Liver (tissue), 9 donors: ENCODE results near the gene NXPH1. TPM values are rescaled to one million over a fixed set of nuclear protein-coding genes. Genes with fewer than 3 reads are reported as not detected.

Experiments used
- DNase-seq: peaks from one replicate; pipeline ENCODE4 v3.0.0-alpha.2; 2017; ENCODE audit warnings: low spot score
- H3K27ac ChIP-seq, 2 donors: one replicate each; pipeline ENCODE4 v1.7.0; 2013; ENCODE audit warnings: inconsistent platforms in 2 of 2, low read length in 2 of 2, control low read depth in 1 of 2, low read depth in 1 of 2, mild to moderate bottlenecking in 1 of 2
- H3K27me3 ChIP-seq, 4 donors: one replicate each; pipeline versions ENCODE4 v1.6.1 to v1.7.0; 2013; ENCODE audit warnings: low read length in 3 of 4, inconsistent platforms in 1 of 4, mild to moderate bottlenecking in 1 of 4, moderate library complexity in 1 of 4; ENCODE audit not compliant: control insufficient read depth in 4 of 4, insufficient read depth in 4 of 4
- H3K36me3 ChIP-seq, 4 donors: one replicate each; pipeline versions ENCODE4 v1.6.1 to v1.7.0; 2013; ENCODE audit warnings: low read length in 3 of 4, mild to moderate bottlenecking in 3 of 4, low read depth in 1 of 4, moderate library complexity in 1 of 4; ENCODE audit not compliant: control insufficient read depth in 4 of 4, insufficient read depth in 3 of 4
- H3K4me1 ChIP-seq, 4 donors: one replicate each; pipeline versions ENCODE4 v1.6.1 to v1.7.0; 2013; ENCODE audit warnings: low read length in 3 of 4, mild to moderate bottlenecking in 3 of 4, moderate library complexity in 1 of 4; ENCODE audit not compliant: control insufficient read depth in 4 of 4, insufficient read depth in 4 of 4
- H3K4me3 ChIP-seq, 3 donors: one replicate each; pipeline versions ENCODE4 v1.6.1 to v1.7.0; 2013; ENCODE audit warnings: low read length in 3 of 3, control low read depth in 1 of 3, low read depth in 1 of 3, mild to moderate bottlenecking in 1 of 3
- H3K9ac ChIP-seq, 2 donors: one replicate each; pipeline ENCODE4 v1.7.0; 2013; ENCODE audit warnings: low read length in 2 of 2, mild to moderate bottlenecking in 2 of 2, moderate library complexity in 2 of 2, control low read depth in 1 of 2, low read depth in 1 of 2
- H3K9me3 ChIP-seq, 4 donors: one replicate each; pipeline versions ENCODE4 v1.6.1 to v1.7.0; 2013; ENCODE audit warnings: low read length in 3 of 4; ENCODE audit not compliant: control insufficient read depth in 4 of 4
- FOXA2 ChIP-seq: IDR thresholded peaks from 2 replicates; pipeline ENCODE4 v1.6.1; 2016; ENCODE audit warnings: antibody characterized with exemption
- HNF4A ChIP-seq, 2 donors: conservative IDR thresholded peaks; 2 replicates each; pipeline ENCODE4 v1.6.1; 2016; ENCODE audit warnings: antibody characterized with exemption in 2 of 2, mild to moderate bottlenecking in 2 of 2
- JUND ChIP-seq, 2 donors: IDR thresholded peaks; 2 replicates each; pipeline ENCODE4 v1.6.1; 2016; ENCODE audit warnings: antibody characterized with exemption in 2 of 2
- RXRA ChIP-seq, 2 donors: IDR thresholded peaks; 2 replicates each; pipeline ENCODE4 v1.6.1; 2017 to 2018; ENCODE audit warnings: antibody characterized with exemption in 2 of 2, mild to moderate bottlenecking in 1 of 2
- TAF1 ChIP-seq: conservative IDR thresholded peaks from 2 replicates; pipeline ENCODE4 v1.6.1; 2016; ENCODE audit warnings: antibody characterized with exemption, mild to moderate bottlenecking
- WGBS: extraction: QIAGEN DNeasy Blood & Tissue Kit; methylation state at CpG from one replicate; pipeline ENCODE4 v1.1.7; 2013; 5-methylcytosine and 5-hydroxymethylcytosine counted together
- polyA plus RNA-seq, 2 donors: library from polyadenylated mRNA; stranded (reverse) in 1 of 2; unstranded in 1 of 2; fragments of 200-250 nt in 1 of 2; fragments of >200 nt in 1 of 2; fragmentation: Nextera tagmentation in 1 of 2; extraction: Ambion mirVana in 1 of 2; gene quantifications; one replicate each; pipeline versions ENCODE4 v1.2.1 to v1.2.3, GENCODE V29; 2013 to 2015
- total RNA-seq, 2 donors: library from RNA; depleted of rRNA; stranded (reverse); fragments of >200 nt; gene quantifications; one replicate each; pipeline ENCODE4 v1.2.3, GENCODE V29; 2014
- TF ChIP-seq, protein P1 (sequence below): IDR thresholded peaks from 2 replicates; pipeline ENCODE4 v1.6.1; 2016; ENCODE audit warnings: antibody characterized with exemption
- TF ChIP-seq, protein P2 (sequence below): IDR thresholded peaks from 2 replicates; pipeline ENCODE4 v1.6.1; 2016; ENCODE audit warnings: antibody characterized with exemption, mild to moderate bottlenecking
- TF ChIP-seq, protein P3 (sequence below): IDR thresholded peaks from 2 replicates; pipeline ENCODE4 v1.6.1; 2016; ENCODE audit warnings: antibody characterized with exemption
- TF ChIP-seq, protein P4 (sequence below): IDR thresholded peaks from 2 replicates; pipeline ENCODE4 v1.6.1; 2016; ENCODE audit warnings: antibody characterized with exemption
- TF ChIP-seq, protein P5 (sequence below): fragments of 150-350 bp; IDR thresholded peaks from 2 replicates; pipeline ENCODE4 v1.5.1; 2017; ENCODE audit warnings: improper control_type of control experiment, low read depth, low read length; ENCODE audit not compliant: missing input control
- donor health status: healthy.
- donor health status: healthy.
- donor health status: healthy.
- donor health status: healthy.
- donor health status: healthy.

NXPH1 gene
- total and polyA plus RNA-seq, 4 donors = not detected

DNA sequence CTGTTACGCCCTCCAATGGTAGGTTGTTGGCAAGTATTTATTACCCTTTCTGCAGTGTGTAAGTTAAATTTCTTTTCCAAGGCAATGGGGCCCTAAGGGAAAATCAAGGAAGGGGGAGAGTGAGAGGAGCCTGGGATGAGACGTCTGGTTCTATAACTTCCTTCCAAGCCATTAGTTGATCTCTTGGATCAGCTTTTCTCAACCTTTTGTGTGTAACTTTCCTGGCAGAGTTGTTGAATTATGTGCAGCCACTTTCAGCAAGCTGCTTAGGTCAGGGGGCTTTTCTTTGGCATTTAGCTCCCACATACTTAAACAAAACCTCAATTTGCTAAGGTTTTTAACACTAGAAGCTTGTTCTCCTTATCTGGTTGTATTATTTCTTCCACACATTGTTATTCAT lies 127.1 kb downstream of the NXPH1 start:
- DNase-seq = no peak
- no peaks in the 10 kb centered on the region for H3K36me3 ChIP-seq
- no peak overlapping the region for H3K4me3 ChIP-seq
- no peaks in the 10 kb centered on the region for H3K4me1 ChIP-seq
- peaks cover 0 to 3% (median 0%) of the 10 kb centered on the region in 4 donors for H3K27me3 ChIP-seq
- no peak for TF ChIP-seq HNF4A (conservative IDR thresholded peaks at IDR 0.05)
- TF ChIP-seq FOXA2 = no peak
- TF ChIP-seq, protein P1, sequence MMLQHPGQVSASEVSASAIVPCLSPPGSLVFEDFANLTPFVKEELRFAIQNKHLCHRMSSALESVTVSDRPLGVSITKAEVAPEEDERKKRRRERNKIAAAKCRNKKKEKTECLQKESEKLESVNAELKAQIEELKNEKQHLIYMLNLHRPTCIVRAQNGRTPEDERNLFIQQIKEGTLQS = no peak
- no peak for TF ChIP-seq RXRA (IDR thresholded peaks at IDR 0.05)
- TF ChIP-seq, protein P2, sequence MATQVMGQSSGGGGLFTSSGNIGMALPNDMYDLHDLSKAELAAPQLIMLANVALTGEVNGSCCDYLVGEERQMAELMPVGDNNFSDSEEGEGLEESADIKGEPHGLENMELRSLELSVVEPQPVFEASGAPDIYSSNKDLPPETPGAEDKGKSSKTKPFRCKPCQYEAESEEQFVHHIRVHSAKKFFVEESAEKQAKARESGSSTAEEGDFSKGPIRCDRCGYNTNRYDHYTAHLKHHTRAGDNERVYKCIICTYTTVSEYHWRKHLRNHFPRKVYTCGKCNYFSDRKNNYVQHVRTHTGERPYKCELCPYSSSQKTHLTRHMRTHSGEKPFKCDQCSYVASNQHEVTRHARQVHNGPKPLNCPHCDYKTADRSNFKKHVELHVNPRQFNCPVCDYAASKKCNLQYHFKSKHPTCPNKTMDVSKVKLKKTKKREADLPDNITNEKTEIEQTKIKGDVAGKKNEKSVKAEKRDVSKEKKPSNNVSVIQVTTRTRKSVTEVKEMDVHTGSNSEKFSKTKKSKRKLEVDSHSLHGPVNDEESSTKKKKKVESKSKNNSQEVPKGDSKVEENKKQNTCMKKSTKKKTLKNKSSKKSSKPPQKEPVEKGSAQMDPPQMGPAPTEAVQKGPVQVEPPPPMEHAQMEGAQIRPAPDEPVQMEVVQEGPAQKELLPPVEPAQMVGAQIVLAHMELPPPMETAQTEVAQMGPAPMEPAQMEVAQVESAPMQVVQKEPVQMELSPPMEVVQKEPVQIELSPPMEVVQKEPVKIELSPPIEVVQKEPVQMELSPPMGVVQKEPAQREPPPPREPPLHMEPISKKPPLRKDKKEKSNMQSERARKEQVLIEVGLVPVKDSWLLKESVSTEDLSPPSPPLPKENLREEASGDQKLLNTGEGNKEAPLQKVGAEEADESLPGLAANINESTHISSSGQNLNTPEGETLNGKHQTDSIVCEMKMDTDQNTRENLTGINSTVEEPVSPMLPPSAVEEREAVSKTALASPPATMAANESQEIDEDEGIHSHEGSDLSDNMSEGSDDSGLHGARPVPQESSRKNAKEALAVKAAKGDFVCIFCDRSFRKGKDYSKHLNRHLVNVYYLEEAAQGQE = no peak
- H3K9ac ChIP-seq = no peak overlapping the region
- H3K27ac ChIP-seq = no peak overlapping the region
- H3K9me3 ChIP-seq = no peaks in the 10 kb centered on the region
- 58% methylated on average over 2 of the region's 2 CpGs for WGBS

DNA sequence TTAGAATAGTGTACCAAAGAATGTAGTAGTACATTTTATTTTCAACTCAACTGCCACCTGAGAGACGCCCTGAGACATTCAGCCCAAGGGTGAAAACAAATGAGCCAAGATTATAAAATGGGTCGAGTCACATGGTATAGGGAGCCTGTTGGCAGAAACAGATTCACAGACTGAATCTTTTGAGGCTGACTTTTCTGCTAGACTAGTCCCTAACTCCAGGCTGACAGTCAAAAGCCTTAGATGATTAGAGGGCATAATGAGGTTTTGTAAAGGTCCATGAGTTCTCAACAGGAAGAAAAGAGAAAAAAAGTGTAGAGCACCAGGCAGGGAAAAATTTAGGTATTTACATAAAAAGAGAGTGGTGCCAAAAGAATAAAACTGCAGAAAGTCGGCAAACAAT lies 128.0 kb downstream of the NXPH1 start:
- TF ChIP-seq, protein P3, sequence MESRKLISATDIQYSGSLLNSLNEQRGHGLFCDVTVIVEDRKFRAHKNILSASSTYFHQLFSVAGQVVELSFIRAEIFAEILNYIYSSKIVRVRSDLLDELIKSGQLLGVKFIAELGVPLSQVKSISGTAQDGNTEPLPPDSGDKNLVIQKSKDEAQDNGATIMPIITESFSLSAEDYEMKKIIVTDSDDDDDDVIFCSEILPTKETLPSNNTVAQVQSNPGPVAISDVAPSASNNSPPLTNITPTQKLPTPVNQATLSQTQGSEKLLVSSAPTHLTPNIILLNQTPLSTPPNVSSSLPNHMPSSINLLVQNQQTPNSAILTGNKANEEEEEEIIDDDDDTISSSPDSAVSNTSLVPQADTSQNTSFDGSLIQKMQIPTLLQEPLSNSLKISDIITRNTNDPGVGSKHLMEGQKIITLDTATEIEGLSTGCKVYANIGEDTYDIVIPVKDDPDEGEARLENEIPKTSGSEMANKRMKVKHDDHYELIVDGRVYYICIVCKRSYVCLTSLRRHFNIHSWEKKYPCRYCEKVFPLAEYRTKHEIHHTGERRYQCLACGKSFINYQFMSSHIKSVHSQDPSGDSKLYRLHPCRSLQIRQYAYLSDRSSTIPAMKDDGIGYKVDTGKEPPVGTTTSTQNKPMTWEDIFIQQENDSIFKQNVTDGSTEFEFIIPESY = no peak
- TF ChIP-seq JUND (IDR thresholded peaks at IDR 0.05) (no peak), TAF1 (no peak)
- TF ChIP-seq, protein P4, sequence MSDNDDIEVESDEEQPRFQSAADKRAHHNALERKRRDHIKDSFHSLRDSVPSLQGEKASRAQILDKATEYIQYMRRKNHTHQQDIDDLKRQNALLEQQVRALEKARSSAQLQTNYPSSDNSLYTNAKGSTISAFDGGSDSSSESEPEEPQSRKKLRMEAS = no peak
- TF ChIP-seq, protein P1 = no peak
- TF ChIP-seq, protein P5, sequence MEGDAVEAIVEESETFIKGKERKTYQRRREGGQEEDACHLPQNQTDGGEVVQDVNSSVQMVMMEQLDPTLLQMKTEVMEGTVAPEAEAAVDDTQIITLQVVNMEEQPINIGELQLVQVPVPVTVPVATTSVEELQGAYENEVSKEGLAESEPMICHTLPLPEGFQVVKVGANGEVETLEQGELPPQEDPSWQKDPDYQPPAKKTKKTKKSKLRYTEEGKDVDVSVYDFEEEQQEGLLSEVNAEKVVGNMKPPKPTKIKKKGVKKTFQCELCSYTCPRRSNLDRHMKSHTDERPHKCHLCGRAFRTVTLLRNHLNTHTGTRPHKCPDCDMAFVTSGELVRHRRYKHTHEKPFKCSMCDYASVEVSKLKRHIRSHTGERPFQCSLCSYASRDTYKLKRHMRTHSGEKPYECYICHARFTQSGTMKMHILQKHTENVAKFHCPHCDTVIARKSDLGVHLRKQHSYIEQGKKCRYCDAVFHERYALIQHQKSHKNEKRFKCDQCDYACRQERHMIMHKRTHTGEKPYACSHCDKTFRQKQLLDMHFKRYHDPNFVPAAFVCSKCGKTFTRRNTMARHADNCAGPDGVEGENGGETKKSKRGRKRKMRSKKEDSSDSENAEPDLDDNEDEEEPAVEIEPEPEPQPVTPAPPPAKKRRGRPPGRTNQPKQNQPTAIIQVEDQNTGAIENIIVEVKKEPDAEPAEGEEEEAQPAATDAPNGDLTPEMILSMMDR = no peak
- Histone ChIP-seq H3K36me3 (no peaks in the 10 kb centered on the region), H3K27ac (no peak overlapping the region), H3K4me1 (no peaks in the 10 kb centered on the region), H3K27me3 (no peaks in the 10 kb centered on the region), H3K4me3 (no peak overlapping the region), H3K9me3 (no peaks in the 10 kb centered on the region), H3K9ac (no peak overlapping the region)
- DNase-seq = no peak
- 42% methylated on average over 3 of the region's 3 CpGs for WGBS
